Measurements from ENCODE around the gene RERE. TPM values are rescaled to one million over a fixed set of nuclear protein-coding genes. Genes with fewer than 3 reads are reported as not detected.

Gene RERE
- polyA plus RNA-seq, 3 donors from 2014 or later = 3.8 to 5.9 (median 3.8) TPM

DNA sequence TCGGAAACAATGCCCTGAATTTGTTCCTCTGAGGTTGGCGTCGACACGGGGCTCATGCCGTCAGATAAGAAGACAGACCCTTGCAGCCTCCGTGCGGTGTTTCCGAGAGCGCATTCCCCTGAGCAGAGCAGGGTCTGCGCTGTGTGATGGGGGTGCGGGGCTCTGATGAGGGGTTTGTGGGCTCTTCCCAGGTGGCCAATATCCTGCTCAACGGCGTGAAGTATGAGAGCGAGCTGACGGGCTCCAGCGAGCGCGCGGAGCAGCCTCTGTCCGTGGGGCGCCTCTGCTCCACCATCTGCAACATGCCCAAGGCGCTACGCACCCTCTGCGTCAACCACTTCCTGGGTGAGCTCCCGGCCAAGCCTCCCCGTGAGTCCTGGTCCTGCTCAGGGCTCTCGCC is 482.2 kb downstream of the RERE start:
- Mint-ChIP-seq H3K4me1 (no peaks in the 10 kb centered on the region), H3K9me3 (no peaks in the 10 kb centered on the region), H3K4me3 (no peak overlapping the region), H3K27ac (no peak overlapping the region), H3K36me3 (peaks cover 0 to 3% (median 0%) of the 10 kb centered on the region in 3 donors), H3K27me3 (ENCODE audit: low read depth in 3 of 3) (peaks cover 16 to 19% (median 16%) of the 10 kb centered on the region in 3 donors)
- DNase-seq = no peak

DNA sequence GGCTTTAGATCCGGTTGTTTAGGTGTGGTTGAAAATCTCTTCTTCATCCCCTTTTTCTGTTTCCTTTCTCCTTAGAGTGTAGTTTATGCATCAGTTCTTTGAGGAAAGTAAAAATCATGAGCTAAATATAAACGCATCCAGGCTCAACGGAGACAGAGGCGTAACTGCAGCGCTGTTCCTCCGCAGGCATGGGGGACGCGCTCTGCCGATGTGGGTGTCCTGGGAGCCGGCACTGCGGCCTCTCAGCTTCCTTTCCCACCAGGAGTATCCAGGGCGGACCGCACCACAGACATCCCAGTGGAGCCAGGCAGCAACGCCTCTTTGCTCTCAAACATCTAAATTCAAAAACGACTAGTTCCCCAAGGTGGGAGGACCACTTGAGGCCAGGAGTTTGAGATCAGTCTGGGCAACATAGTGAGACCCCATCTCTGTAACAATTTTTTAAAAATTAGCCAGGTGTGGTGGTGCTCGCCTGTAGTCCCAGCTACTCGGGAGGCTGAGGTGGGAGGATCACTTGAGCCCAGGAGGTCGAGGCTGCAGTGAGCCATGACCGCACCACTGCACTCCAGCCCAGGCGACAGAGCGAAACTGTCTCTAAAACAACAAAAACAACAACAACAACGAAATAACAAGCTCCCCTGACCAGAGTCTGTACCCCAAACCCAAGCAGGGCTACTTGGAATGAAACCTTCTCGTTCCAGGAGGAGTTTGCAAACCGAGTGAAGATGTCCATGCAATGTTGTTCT is 483.2 kb downstream of the RERE start:
- Mint-ChIP-seq H3K27me3 (ENCODE audit: low read depth in 3 of 3) (peaks cover 13 to 19% (median 16%) of the 10 kb centered on the region in 3 donors), H3K36me3 (peaks cover 0 to 3% (median 0%) of the 10 kb centered on the region in 3 donors), H3K9me3 (no peaks in the 10 kb centered on the region), H3K4me3 (no peak overlapping the region), H3K4me1 (no peaks in the 10 kb centered on the region), H3K27ac (no peak overlapping the region)
- DNase-seq = no peak

GRCh38 chr1:8333246-8333987 is 484.0 kb downstream of the RERE start:
- no peak overlapping the region for H3K4me3 Mint-ChIP-seq
- no peaks in the 10 kb centered on the region for H3K9me3 Mint-ChIP-seq
- H3K27me3 Mint-ChIP-seq (ENCODE audit: low read depth in 3 of 3) = peaks cover 16 to 19% (median 17%) of the 10 kb centered on the region in 3 donors
- H3K4me1 Mint-ChIP-seq = no peaks in the 10 kb centered on the region
- H3K36me3 Mint-ChIP-seq = peaks cover 0 to 3% (median 0%) of the 10 kb centered on the region in 3 donors
- DNase-seq = no peak
- H3K27ac Mint-ChIP-seq = no peak overlapping the region

GRCh38 chr1:8332806-8333205 is 484.6 kb downstream of the RERE start:
- Mint-ChIP-seq H3K9me3 (no peaks in the 10 kb centered on the region), H3K27me3 (ENCODE audit: low read depth in 3 of 3) (peaks cover 16 to 19% (median 17%) of the 10 kb centered on the region in 3 donors), H3K36me3 (peaks cover 0 to 3% (median 0%) of the 10 kb centered on the region in 3 donors), H3K4me3 (no peak overlapping the region), H3K4me1 (no peaks in the 10 kb centered on the region), H3K27ac (no peak overlapping the region)
- no peak for DNase-seq

DNA sequence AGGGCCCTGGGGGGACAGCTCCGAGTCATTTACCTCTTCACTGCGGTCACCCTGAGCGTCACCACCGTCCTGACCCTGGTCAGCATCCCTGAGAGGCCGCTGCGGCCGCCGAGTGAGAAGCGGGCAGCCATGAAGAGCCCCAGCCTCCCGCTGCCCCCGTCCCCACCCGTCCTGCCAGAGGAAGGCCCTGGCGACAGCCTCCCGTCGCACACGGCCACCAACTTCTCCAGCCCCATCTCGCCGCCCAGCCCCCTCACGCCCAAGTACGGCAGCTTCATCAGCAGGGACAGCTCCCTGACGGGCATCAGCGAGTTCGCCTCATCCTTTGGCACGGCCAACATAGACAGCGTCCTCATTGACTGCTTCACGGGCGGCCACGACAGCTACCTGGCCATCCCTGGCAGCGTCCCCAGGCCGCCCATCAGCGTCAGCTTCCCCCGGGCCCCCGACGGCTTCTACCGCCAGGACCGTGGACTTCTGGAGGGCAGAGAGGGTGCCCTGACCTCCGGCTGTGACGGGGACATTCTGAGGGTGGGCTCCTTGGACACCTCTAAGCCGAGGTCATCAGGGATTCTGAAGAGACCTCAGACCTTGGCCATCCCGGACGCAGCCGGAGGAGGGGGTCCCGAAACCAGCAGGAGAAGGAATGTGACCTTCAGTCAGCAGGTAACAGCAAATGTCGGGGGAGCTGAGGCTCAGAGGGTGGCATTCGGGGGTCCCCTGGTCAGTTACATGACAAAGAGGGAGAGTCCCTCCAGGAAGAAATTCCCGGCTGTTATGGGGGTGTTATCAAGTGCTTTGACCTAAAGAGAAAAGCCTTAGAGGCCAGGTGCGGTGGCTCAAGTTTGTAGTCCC is 486.9 kb downstream of the RERE start:
- H3K36me3 Mint-ChIP-seq = no peaks in the 10 kb centered on the region
- peak overlapping the region in 1 of 6 donors; percentile 67 for H3K27ac Mint-ChIP-seq
- DNase-seq = no peak
- no peaks in the 10 kb centered on the region for H3K9me3 Mint-ChIP-seq
- H3K4me1 Mint-ChIP-seq = no peaks in the 10 kb centered on the region
- H3K4me3 Mint-ChIP-seq = no peak overlapping the region
- peaks cover 12 to 19% (median 17%) of the 10 kb centered on the region in 3 donors for H3K27me3 Mint-ChIP-seq (ENCODE audit: low read depth in 3 of 3)

GRCh38 chr1:8329858-8330257 is 487.6 kb downstream of the RERE start:
- Mint-ChIP-seq H3K4me1 (no peaks in the 10 kb centered on the region), H3K4me3 (no peak overlapping the region), H3K27ac (peak overlapping the region in 1 of 6 donors; percentile 72), H3K36me3 (no peaks in the 10 kb centered on the region), H3K27me3 (ENCODE audit: low read depth in 3 of 3) (peaks cover 12 to 20% (median 17%) of the 10 kb centered on the region in 3 donors), H3K9me3 (no peaks in the 10 kb centered on the region)
- no peak for DNase-seq

GRCh38 chr1:8329439-8329838 is 488.0 kb downstream of the RERE start:
- no peak for DNase-seq
- Mint-ChIP-seq H3K4me3 (no peak overlapping the region), H3K9me3 (no peaks in the 10 kb centered on the region), H3K27ac (peak overlapping the region in 1 of 6 donors; percentile 72), H3K36me3 (no peaks in the 10 kb centered on the region), H3K27me3 (ENCODE audit: low read depth in 3 of 3) (peaks cover 12 to 20% (median 17%) of the 10 kb centered on the region in 3 donors), H3K4me1 (no peaks in the 10 kb centered on the region)

DNA sequence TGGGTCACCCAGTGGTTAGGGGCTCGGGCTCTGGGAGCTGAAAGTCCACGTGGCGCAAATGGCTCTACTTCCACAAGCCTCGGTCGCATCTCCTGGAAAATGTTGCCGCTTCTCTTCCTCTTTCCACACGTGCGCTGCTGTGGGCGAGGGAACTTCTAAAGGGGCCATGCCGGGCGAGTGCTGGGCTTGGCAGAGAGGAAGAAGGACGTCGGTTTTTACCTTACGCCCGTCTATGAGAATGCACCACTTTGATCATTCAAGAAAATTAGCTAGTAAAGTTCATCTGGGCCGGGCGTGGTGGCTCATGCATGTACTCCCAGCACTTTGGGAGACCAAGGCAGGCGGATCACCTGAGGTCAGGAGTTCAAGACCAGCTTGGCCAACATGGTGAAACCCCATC is 489.2 kb downstream of the RERE start:
- Mint-ChIP-seq H3K36me3 (no peaks in the 10 kb centered on the region), H3K9me3 (no peaks in the 10 kb centered on the region), H3K4me3 (no peak overlapping the region), H3K27me3 (ENCODE audit: low read depth in 3 of 3) (peaks cover 12 to 20% (median 17%) of the 10 kb centered on the region in 3 donors), H3K4me1 (no peaks in the 10 kb centered on the region), H3K27ac (no peak overlapping the region)
- DNase-seq = no peak

DNA sequence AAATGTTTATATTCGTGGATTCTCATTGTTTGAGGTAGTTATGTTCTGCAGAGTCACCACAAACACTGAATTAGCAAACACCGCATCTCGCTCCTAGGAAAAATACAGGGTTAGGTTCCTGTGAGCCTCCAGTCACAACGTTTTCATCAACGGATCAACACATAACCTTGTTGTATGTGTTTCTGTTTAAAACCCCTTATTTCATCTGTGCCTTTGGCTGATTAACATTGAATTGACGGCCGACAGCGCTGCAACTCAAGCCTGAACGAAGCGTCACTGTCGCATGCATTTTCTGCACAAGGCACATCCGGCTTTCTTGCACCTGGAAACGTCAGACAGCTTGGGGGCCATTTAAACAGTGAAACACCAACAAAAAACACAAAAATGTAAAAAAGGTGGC is 491.2 kb downstream of the RERE start:
- no peaks in the 10 kb centered on the region for H3K36me3 Mint-ChIP-seq
- no peaks in the 10 kb centered on the region for H3K4me1 Mint-ChIP-seq
- H3K9me3 Mint-ChIP-seq = no peaks in the 10 kb centered on the region
- no peak overlapping the region for H3K4me3 Mint-ChIP-seq
- peaks cover 7 to 9% (median 8%) of the 10 kb centered on the region in 3 donors for H3K27me3 Mint-ChIP-seq (ENCODE audit: low read depth in 3 of 3)
- no peak overlapping the region for H3K27ac Mint-ChIP-seq
- no peak for DNase-seq

GRCh38 chr1:8325771-8326170 is 491.7 kb downstream of the RERE start:
- no peak overlapping the region for H3K27ac Mint-ChIP-seq
- no peak for DNase-seq

DNA sequence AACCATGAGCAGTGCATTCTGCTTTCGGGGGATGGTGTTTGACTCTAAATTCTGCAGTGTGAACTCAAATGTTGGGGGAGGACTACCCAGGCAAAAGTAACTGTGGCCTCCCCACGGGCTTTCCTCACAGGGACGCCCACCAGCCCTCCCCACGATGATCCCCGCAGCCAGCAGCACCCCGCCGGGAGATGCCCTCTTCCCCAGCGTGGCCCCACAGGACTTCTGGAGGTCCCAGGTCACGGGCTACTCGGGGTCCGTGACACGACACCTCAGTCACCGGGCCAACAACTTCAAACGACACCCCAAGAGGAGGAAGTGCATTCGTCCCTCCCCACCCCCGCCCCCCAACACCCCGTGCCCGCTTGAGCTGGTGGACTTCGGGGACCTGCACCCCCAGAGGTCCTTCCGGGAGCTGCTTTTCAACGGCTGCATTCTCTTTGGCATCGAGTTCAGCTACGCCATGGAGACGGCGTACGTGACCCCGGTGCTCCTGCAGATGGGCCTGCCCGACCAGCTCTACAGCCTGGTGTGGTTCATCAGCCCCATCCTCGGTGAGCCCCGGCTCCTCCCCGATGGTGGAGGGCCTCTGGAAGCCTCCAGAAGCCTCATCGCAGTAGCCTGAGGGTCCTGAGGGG is 493.1 kb downstream of the RERE start:
- Mint-ChIP-seq H3K27me3 (ENCODE audit: low read depth in 3 of 3) (peaks cover 2 to 4% (median 3%) of the 10 kb centered on the region in 3 donors), H3K9me3 (peaks cover 0 to 1% (median 0%) of the 10 kb centered on the region in 6 donors), H3K36me3 (no peaks in the 10 kb centered on the region), H3K27ac (no peak overlapping the region), H3K4me3 (no peak overlapping the region), H3K4me1 (peaks cover 0 to 2% of the 10 kb centered on the region in 2 donors)
- DNase-seq = no peak

More at GRCh38 chr1:8325771-8326170, 491.7 kb downstream of the RERE start:
- no peaks in the 10 kb centered on the region for H3K4me1 Mint-ChIP-seq
- no peaks in the 10 kb centered on the region for H3K36me3 Mint-ChIP-seq
- no peaks in the 10 kb centered on the region for H3K9me3 Mint-ChIP-seq
- H3K4me3 Mint-ChIP-seq = no peak overlapping the region
- peaks cover 4 to 6% (median 5%) of the 10 kb centered on the region in 3 donors for H3K27me3 Mint-ChIP-seq (ENCODE audit: low read depth in 3 of 3)

DNA sequence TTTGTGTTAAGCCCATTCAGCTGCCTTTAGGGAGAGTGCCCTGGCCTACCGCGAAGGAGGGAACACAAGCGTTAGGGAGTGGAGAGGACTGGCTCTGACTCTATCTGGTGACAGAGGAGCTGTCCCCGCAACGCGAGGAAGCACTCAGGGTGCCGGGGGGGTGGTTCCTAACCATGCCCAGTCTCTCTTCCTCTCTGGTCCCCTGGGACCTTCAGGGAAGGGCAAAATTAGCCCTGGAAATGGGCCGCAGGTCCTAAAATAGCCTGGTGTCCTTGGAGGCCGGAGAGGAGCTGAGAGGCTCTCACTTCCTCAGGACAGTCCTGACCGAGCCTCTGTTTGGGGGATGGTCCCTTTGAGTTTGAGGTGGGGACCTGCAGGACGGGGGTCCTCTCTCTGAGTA is 493.7 kb downstream of the RERE start:
- DNase-seq = no peak
- Mint-ChIP-seq H3K9me3 (peaks cover 0 to 2% (median 0%) of the 10 kb centered on the region in 6 donors), H3K27ac (no peak overlapping the region), H3K4me1 (peaks cover under 1 to 3% of the 10 kb centered on the region in 2 donors), H3K36me3 (no peaks in the 10 kb centered on the region), H3K27me3 (ENCODE audit: low read depth in 3 of 3) (peaks cover under 1 to 5% (median 4%) of the 10 kb centered on the region in 3 donors), H3K4me3 (no peak overlapping the region)

GRCh38 chr1:8321612-8322011 is 495.8 kb downstream of the RERE start:
- no peak for DNase-seq
- Mint-ChIP-seq H3K4me1 (peaks cover 5 to 8% of the 10 kb centered on the region in 2 donors), H3K27me3 (ENCODE audit: low read depth in 3 of 3) (peaks cover 4 to 12% (median 7%) of the 10 kb centered on the region in 3 donors), H3K36me3 (no peaks in the 10 kb centered on the region), H3K4me3 (no peak overlapping the region), H3K9me3 (peaks cover 0 to 2% (median 0%) of the 10 kb centered on the region in 6 donors), H3K27ac (no peak overlapping the region)
